T-helper 17 cell (primary cell): ENCODE data around the gene KRTAP4-4. TPM values are rescaled to one million over a fixed set of nuclear protein-coding genes. Genes with fewer than 3 reads are reported as not detected.
"Not testable (repeated sequence)": the region's sequence is repeated elsewhere in the genome, so short reads cannot be mapped to it uniquely, and the experiment has no call there.

Experiments used
- ATAC-seq: fragments of 150-1000 bp; cut with Tn5 transposase; 2 replicates; pipeline ENCODE4 v1.10.0; 2021; ENCODE audit warnings: mild to moderate bottlenecking, moderate library complexity
- DNase-seq, 3 donors: peaks; one replicate each; pipeline versions ENCODE4 v3.0.0 to v3.0.0-alpha.2; 2020 to 2021
- H3K9me3 ChIP-seq: one replicate; pipeline ENCODE4 v1.7.0; 2013; ENCODE audit warnings: low read length, mild to moderate bottlenecking; ENCODE audit not compliant: control insufficient read depth, poor library complexity, severe bottlenecking
- H3K27ac Mint-ChIP-seq: one replicate; pipeline ENCODE4 v1.8.0; 2022; ENCODE audit warnings: mild to moderate bottlenecking, moderate library complexity, mixed read lengths
- H3K27me3 Mint-ChIP-seq: one replicate; pipeline ENCODE4 v1.8.0; 2022; ENCODE audit warnings: mixed read lengths
- H3K36me3 Mint-ChIP-seq: one replicate; pipeline ENCODE4 v1.8.0; 2022; ENCODE audit warnings: low read depth, mixed read lengths
- H3K4me1 Mint-ChIP-seq: one replicate; pipeline ENCODE4 v1.8.0; 2022; ENCODE audit warnings: mild to moderate bottlenecking, mixed read lengths
- H3K4me3 Mint-ChIP-seq: one replicate; pipeline ENCODE4 v1.8.0; 2022; ENCODE audit warnings: mild to moderate bottlenecking, moderate library complexity, mixed read lengths
- total RNA-seq, 4 donors: library from RNA in 2 of 4; stranded (reverse) in 2 of 4; gene quantifications; one replicate each; pipeline ENCODE4 v1.2.3 and lab custom pipeline; 2022 to 2026

The KRTAP4-4 gene
- total RNA-seq, 2 donors from 2014 or later, result not detected

- no peaks in the 10 kb centered on the region for H3K9me3 ChIP-seq
- ATAC-seq, result no peak
- H3K4me1 Mint-ChIP-seq, result peaks cover 6% of the 10 kb centered on the region
- no peak overlapping the region for H3K4me3 Mint-ChIP-seq
- DNase-seq, result no peak
- no peak overlapping the region for H3K27ac Mint-ChIP-seq
- peaks cover 8% of the 10 kb centered on the region for H3K27me3 Mint-ChIP-seq
- no peaks in the 10 kb centered on the region for H3K36me3 Mint-ChIP-seq
Observed at GRCh38 chr17:41171886-41172285, 11.3 kb upstream of the KRTAP4-4 start.

GRCh38 chr17:41168121-41168520, 7.6 kb upstream of the KRTAP4-4 start, which contains the start of gene KRTAP4-3:
KRTAP4-3 (minus strand) TSS chr17:41168221; CDS start chr17:41168172, 49 bp downstream.
- ATAC-seq (no peak), DNase-seq (no peak)
- Mint-ChIP-seq H3K4me3 (peak within 1 kb of the TSS; percentile 39), H3K36me3 (peaks cover 2% of the 10 kb centered on the region), H3K27me3 (peaks cover 16% of the 10 kb centered on the region), H3K27ac (no peak within 1 kb of the TSS), H3K4me1 (peaks cover 4% of the 10 kb centered on the region)
- H3K9me3 ChIP-seq, result no peaks in the 10 kb centered on the region

GRCh38 chr17:41167561-41167960, 7.0 kb upstream of the KRTAP4-4 start:
- Mint-ChIP-seq H3K27ac (no peak overlapping the region), H3K27me3 (peaks cover 21% of the 10 kb centered on the region), H3K4me3 (peak overlapping the region; percentile 39), H3K36me3 (peaks cover 3% of the 10 kb centered on the region), H3K4me1 (peaks cover 3% of the 10 kb centered on the region)
- DNase-seq (no peak), ATAC-seq (no peak)
- H3K9me3 ChIP-seq, result no peaks in the 10 kb centered on the region

GRCh38 chr17:41163828-41164227, 3.3 kb upstream of the KRTAP4-4 start:
- ATAC-seq (no peak), DNase-seq (no peak)
- no peak overlapping the region for H3K4me3 Mint-ChIP-seq
- no peak overlapping the region for H3K27ac Mint-ChIP-seq
- H3K36me3 Mint-ChIP-seq, result peaks cover 3% of the 10 kb centered on the region
- peaks cover 29% of the 10 kb centered on the region for H3K27me3 Mint-ChIP-seq
- H3K4me1 Mint-ChIP-seq, result peaks cover 3% of the 10 kb centered on the region
- no peaks in the 10 kb centered on the region for H3K9me3 ChIP-seq

GRCh38 chr17:41160190-41160589, 358 bp downstream of the KRTAP4-4 start:
- ATAC-seq, H3K4me1 Mint-ChIP-seq, H3K4me3 Mint-ChIP-seq, H3K9me3 ChIP-seq, H3K36me3 Mint-ChIP-seq, DNase-seq, H3K27ac Mint-ChIP-seq: not testable (repeated sequence)
- H3K27me3 Mint-ChIP-seq, result peaks cover 57% of the 10 kb centered on the region

GRCh38 chr17:41153856-41154255, 6.7 kb downstream of the KRTAP4-4 start:
- Mint-ChIP-seq H3K36me3 (no peaks in the 10 kb centered on the region), H3K27me3 (peaks cover 48% of the 10 kb centered on the region)

GRCh38 chr17:41151525-41151924, 9.0 kb downstream of the KRTAP4-4 start:
- ATAC-seq (no peak), DNase-seq (no peak)
- H3K27ac Mint-ChIP-seq, result no peak overlapping the region
- no peaks in the 10 kb centered on the region for H3K9me3 ChIP-seq
- peaks cover 30% of the 10 kb centered on the region for H3K27me3 Mint-ChIP-seq
- no peaks in the 10 kb centered on the region for H3K36me3 Mint-ChIP-seq
- H3K4me3 Mint-ChIP-seq, result no peak overlapping the region
- peaks cover 6% of the 10 kb centered on the region for H3K4me1 Mint-ChIP-seq

More at GRCh38 chr17:41153856-41154255, 6.7 kb downstream of the KRTAP4-4 start:
- H3K4me1 Mint-ChIP-seq, result peaks cover 6% of the 10 kb centered on the region
- no peak for DNase-seq
- no peak for ATAC-seq
- H3K27ac Mint-ChIP-seq, result no peak overlapping the region
- H3K9me3 ChIP-seq, result no peaks in the 10 kb centered on the region
- H3K4me3 Mint-ChIP-seq, result no peak overlapping the region

- no peak overlapping the region for H3K4me3 Mint-ChIP-seq
- no peak overlapping the region for H3K27ac Mint-ChIP-seq
- no peak for ATAC-seq
- no peak for DNase-seq
- H3K4me1 Mint-ChIP-seq, result peaks cover 7% of the 10 kb centered on the region
- H3K9me3 ChIP-seq, result no peaks in the 10 kb centered on the region
- H3K36me3 Mint-ChIP-seq, result no peaks in the 10 kb centered on the region
- peaks cover 20% of the 10 kb centered on the region for H3K27me3 Mint-ChIP-seq
Observed at GRCh38 chr17:41150026-41150425, 10.5 kb downstream of the KRTAP4-4 start.

- H3K27me3 Mint-ChIP-seq, result peaks cover 17% of the 10 kb centered on the region
- peaks cover 8% of the 10 kb centered on the region for H3K4me1 Mint-ChIP-seq
- no peak within 1 kb of the TSS for H3K4me3 Mint-ChIP-seq
- H3K9me3 ChIP-seq, result no peaks in the 10 kb centered on the region
- H3K27ac Mint-ChIP-seq, result peak within 1 kb of the TSS; percentile 56
- H3K36me3 Mint-ChIP-seq, result no peaks in the 10 kb centered on the region
- ATAC-seq (no peak), DNase-seq (no peak)
Observed at GRCh38 chr17:41149652-41149985, 10.9 kb downstream of the KRTAP4-4 start, which contains the start of gene KRTAP4-5. KRTAP4-5 (minus strand) TSS chr17:41149825; CDS start chr17:41149767, 58 bp downstream.

GRCh38 chr17:41148971-41149651, 11.4 kb downstream of the KRTAP4-4 start:
- not testable (repeated sequence) for H3K4me1 Mint-ChIP-seq, ATAC-seq, H3K4me3 Mint-ChIP-seq, DNase-seq, H3K9me3 ChIP-seq, H3K36me3 Mint-ChIP-seq
- peak overlapping the region; percentile 56 for H3K27ac Mint-ChIP-seq
- H3K27me3 Mint-ChIP-seq, result peaks cover 12% of the 10 kb centered on the region

- Mint-ChIP-seq H3K4me3 (no peak overlapping the region), H3K27ac (no peak overlapping the region), H3K36me3 (no peaks in the 10 kb centered on the region), H3K27me3 (peaks cover 5% of the 10 kb centered on the region), H3K4me1 (peaks cover 5% of the 10 kb centered on the region)
- peaks cover 5% of the 10 kb centered on the region for H3K9me3 ChIP-seq
- ATAC-seq, result no peak
- DNase-seq, result no peak
Observed at GRCh38 chr17:41147531-41148204, 12.9 kb downstream of the KRTAP4-4 start.

GRCh38 chr17:41145261-41145660, 15.3 kb downstream of the KRTAP4-4 start:
- Mint-ChIP-seq H3K27ac (no peak overlapping the region), H3K4me3 (no peak overlapping the region), H3K27me3 (peaks cover 5% of the 10 kb centered on the region), H3K36me3 (no peaks in the 10 kb centered on the region), H3K4me1 (peaks cover 5% of the 10 kb centered on the region)
- DNase-seq, result no peak
- ATAC-seq, result no peak
- peaks cover 5% of the 10 kb centered on the region for H3K9me3 ChIP-seq

- peaks cover 5% of the 10 kb centered on the region for H3K9me3 ChIP-seq
- Mint-ChIP-seq H3K4me3 (no peak overlapping the region), H3K36me3 (no peaks in the 10 kb centered on the region), H3K4me1 (peaks cover 5% of the 10 kb centered on the region), H3K27ac (no peak overlapping the region), H3K27me3 (peaks cover 5% of the 10 kb centered on the region)
- ATAC-seq (no peak), DNase-seq (no peak)
Observed at GRCh38 chr17:41144846-41145245, 15.7 kb downstream of the KRTAP4-4 start.
